EL (cell line): ENCODE measurements around the gene MACC1.

Experiments
- DNase-seq: peaks from one replicate; pipeline ENCODE4 v3.0.0-alpha.2; 2016

Gene MACC1, protein sequence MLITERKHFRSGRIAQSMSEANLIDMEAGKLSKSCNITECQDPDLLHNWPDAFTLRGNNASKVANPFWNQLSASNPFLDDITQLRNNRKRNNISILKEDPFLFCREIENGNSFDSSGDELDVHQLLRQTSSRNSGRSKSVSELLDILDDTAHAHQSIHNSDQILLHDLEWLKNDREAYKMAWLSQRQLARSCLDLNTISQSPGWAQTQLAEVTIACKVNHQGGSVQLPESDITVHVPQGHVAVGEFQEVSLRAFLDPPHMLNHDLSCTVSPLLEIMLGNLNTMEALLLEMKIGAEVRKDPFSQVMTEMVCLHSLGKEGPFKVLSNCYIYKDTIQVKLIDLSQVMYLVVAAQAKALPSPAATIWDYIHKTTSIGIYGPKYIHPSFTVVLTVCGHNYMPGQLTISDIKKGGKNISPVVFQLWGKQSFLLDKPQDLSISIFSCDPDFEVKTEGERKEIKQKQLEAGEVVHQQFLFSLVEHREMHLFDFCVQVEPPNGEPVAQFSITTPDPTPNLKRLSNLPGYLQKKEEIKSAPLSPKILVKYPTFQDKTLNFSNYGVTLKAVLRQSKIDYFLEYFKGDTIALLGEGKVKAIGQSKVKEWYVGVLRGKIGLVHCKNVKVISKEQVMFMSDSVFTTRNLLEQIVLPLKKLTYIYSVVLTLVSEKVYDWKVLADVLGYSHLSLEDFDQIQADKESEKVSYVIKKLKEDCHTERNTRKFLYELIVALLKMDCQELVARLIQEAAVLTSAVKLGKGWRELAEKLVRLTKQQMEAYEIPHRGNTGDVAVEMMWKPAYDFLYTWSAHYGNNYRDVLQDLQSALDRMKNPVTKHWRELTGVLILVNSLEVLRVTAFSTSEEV

DNA sequence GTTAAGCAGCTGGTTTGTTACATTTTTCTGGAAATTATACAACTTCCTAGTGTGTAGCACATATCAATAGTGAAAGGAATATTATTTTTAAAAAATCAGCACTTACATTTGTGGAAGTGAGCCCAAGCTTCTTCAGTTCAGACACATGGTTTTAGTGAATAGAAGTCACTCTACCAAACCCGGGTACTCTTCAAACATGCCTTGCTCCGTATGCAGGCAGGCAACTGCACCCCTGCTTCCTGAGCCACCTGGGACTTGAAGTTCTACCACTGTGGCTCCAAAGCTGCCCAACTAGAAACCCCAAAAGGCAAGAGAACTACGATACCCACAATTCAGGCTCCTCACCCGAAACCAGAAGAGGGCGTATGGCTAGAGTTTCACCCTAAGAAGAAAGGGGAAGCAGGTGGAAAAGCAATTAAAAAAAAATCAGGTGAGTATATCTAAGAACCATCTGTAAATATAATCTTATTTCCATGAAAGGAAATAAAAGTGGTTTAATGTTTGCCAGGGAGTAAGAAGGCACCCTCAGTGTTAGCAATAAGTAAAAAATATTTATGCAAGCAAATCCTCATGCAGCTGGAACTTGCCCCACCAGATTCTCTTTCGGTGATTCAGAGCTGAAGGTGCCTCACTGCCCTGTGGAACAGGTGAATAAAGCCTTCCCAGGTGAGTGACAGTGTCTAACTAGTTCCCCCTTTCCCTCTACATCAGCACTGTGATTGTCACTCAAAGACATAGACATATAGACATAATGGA, at the start of gene MACC1:
Gene MACC1, minus strand, starts transcription at position 192 of the 756 bp plus-strand sequence. CDS start 55,522 bp downstream, outside the sequence.
- DNase-seq, result no peak

DNA sequence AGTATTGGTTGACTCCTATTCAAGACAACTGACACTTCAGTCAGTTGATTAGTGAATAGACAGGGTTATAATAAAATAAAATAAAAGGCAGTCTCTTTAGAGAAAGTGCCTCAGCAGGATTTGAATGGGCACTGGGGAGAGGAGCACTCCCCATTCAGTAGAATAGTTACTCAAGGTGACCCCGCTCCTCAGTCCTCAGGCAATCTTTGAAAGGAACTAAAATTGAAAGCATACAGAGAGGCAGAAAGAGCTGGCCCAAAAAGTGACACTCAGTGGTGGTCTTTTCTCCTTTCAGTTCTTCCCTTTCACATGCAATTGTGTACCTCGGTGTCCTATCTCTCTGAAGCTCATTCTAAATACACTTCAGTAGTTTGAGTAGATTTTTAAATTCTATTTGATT, 47.4 kb upstream of the MACC1 start:
- no peak for DNase-seq

DNA sequence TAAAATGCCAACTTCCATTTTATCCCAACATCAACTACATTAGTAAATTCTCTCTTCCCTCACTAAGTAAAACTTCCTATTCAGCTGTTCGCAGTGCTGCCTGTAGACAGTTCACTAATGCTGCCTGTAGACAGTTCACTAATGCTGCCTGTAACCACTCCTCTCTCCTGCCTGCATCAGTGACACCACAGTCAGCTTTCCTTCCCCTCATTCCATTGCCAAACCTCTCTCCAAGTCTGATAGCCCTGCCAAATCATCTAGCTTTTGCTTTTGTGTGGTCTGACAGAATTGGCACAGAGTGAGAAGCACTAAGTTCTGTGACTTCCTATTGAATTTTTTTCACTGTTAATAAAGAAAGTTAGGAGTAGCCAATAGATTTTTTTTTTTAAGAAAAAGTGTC, 43.0 kb upstream of the MACC1 start:
- no peak for DNase-seq

DNA sequence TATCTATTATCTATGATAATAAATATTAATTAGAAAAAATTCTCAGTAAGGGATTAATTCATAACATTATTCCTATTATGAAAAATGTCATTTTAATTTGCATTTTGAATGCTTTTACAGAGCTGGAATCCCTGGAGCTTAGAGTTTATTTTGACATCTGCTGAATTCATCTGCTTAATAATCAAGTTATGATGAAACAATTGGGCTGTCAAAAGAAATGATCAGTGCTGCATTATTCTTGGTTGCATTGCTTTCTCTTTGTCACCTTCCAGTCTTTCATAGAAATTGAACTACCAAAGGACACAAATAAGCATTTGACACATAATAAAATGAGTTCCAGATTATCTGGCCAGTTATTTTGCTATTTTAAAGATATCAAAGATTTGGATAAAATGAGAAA, 40.0 kb upstream of the MACC1 start:
- no peak for DNase-seq

DNA sequence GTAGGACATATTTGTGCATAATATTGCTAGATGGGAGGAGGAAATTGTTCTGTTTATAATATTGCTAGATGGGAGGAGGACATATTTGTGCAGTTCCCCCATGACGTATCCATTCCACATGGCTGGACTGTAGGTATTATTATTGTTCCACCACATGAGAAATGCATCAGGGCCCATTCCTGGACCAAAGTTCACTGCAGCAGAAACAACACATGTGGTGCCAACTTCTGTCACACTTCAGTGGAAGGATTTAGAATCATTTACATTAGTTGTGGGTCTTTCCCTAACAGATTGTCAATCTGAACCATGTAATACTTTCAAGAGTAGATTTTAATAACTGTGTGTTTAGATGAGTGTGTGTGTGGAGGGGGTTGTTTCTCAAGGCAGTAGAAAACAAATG, 32.7 kb upstream of the MACC1 start:
- no peak for DNase-seq

DNA sequence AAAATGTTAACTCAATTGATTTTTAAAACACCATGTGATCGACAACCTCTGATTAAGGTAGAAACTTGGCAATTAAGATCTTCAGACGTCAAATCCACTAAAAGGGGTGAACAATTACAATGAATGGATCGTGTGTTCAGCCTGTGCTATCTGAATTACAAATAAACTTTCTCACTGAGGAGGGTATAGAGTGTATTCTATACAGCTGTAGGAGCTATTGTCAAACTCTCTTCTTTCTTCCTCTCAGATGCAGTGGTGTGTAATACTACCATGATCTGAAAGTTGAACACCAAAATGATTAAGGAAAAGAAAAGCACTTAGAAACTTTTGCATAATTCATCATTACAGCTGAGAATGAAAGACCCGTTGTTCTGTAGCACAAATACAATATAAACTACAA, 32.2 kb upstream of the MACC1 start:
- no peak for DNase-seq

DNA sequence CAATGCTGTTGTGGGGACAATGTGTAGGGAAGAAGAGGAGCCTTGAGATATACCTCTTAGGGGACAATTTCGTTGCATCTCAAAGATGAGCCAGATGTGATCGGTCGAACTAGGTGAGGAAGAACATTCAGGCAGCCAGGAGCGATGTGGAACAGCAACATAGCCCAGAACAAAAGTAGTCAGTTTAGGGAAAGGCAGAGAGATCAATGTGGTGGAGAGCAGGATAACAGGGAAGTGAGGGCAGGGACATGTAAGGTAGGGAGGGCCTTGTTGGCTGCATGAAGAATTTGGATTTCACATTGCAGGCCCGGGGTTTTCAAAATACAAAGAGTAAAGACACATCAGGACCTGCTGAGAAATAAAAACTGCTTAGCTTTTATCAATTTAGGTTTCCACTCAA, 29.1 kb upstream of the MACC1 start:
- DNase-seq, result no peak

DNA sequence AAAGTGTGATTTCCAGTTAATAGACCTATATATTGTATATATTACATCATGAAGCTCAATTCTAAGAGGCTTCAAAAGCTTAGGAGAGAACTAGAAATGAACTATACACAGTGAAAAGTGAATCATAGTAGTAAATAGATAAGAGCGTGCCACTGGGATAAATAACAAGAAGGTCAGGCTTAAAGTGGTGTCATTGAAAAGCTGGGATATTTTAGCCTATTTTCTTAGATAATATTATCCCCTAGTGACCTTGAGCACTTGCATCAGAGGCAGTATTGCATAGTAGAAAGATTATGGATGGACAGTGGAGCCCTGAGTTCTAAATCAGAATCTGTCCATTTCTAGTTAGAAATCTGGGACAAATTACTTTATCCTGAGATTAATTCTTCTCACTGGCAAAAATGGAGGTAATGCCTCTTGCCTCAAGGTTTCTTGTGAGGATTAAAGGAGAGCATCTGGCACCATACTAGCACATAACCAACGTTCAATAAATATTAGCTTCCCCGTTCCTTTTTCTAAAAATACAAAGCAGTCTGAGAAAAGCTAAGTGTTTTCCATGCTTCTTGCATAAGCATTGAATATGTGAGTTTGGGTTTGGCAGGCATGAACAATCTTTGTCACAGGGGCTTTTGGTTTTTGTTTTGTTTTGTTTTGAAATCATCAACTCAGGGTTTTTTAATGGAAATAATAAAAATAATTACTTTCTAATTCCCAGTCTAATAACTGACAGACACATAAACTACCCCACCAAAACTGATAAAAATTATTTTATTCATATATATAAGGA, 27.3 kb upstream of the MACC1 start:
- DNase-seq, result no peak

DNA sequence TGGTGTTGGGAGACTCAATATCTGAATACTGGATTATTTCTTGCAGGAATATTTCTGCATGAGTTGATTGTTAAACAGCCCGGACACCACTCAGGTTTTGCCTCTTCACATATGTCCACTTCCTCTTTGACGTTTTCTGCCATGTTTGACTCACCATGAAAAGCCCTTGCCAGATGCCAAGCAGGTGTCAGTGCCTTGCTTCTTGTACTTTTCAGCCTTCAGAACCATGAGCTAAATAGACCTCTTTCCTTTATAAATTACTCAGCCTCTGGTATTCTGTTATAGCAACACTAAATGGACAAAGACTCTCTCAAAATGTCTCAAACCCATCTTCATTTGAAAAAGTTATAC, 24.7 kb upstream of the MACC1 start:
- DNase-seq, result no peak

DNA sequence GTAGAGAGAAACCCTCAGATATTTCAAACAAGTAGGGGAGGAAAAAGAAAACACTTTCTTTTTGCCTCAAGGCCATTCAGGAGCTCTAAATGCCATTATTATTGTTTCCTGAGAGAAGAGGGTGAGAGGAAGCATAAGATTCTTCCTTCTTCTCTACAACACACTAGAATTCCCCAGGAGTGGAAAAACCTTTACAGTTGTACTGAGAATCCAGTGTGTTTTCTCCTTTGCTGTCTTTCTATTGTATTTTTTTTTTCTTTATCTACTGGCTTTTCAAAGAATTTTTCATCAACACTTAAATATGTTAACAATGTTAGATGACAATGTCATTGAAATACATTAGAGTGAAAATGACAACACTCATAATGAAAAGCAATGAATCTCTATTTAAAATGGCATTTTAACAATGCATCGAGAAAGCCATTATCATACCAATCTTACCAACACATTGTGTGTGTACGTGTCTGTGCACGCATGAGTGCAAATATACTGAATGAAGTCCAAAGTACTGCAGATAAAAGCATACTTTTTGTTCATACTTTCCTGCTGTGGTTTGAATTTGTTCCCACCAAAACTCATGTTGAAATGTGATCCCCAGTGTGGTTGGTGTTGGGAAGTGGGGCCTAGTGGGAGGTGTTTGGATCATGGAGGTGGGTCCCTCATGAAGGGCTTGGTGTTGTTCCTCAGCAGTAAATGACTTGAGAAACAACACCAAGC, 24.2 kb upstream of the MACC1 start:
- peak; percentile 81 for DNase-seq

DNA sequence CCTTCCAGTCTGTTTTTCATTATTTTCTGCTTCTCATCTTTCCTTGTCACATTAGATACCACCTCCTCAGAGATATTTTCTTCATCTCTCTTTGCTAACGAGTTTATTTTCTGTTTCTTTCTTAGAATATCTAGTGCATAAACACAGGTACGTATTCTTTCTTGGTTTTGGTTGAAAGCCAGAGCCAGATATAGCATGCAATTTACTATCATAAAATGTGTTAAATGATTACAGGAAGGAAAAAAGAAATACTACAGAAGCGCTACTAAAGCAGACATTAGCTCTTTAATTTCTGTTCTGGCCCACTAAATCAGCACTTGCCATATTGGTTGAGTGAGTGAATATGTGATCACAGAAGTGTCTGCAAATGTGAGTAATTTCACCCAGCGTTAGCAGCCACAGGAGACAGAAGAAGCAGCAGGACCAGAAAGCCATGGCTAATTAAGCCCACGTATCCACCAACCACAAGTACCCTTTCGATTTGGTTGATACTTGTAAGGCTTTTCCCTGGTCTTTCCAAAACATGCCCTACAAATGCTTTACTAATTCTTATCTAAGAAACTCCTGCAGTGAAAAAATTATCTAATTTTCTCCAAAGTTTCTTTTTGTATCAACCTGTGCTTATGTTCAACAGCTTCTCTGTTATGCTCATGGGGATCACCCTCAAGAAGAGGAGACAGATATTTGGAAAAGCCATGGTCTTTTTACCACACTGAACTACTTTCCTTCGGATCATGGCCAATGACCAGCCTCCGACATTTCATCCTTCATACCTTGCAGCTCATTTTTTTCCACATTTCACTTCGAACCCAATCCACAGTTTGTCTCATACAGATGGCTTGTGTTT, 23.1 kb upstream of the MACC1 start:
- no peak for DNase-seq

DNA sequence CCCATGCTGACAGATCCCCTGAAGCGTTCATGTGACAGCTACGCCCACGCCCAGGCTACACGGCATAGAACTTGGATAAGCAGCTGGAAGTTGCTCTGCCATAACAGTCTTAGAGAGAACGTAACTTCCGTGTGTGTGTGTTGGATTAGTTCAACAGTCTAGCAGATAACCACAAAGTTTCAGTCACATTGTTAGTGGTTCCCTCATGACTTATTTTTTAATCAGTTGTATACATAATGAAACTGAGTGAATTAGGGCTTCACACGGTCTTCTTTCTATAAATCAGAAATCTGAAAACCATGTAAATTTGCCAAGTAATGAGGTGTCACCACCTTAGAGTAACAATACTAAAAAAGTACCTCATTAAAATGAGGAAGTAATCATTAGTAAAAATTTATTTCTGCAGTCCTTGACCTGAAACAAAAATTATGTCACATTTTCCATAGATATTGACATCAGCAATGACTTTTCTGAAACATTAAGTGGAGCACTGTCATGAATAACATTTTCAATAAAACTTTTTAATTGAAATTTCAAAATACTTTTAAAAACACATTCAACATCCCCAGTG, 21.7 kb upstream of the MACC1 start:
- no peak for DNase-seq

DNA sequence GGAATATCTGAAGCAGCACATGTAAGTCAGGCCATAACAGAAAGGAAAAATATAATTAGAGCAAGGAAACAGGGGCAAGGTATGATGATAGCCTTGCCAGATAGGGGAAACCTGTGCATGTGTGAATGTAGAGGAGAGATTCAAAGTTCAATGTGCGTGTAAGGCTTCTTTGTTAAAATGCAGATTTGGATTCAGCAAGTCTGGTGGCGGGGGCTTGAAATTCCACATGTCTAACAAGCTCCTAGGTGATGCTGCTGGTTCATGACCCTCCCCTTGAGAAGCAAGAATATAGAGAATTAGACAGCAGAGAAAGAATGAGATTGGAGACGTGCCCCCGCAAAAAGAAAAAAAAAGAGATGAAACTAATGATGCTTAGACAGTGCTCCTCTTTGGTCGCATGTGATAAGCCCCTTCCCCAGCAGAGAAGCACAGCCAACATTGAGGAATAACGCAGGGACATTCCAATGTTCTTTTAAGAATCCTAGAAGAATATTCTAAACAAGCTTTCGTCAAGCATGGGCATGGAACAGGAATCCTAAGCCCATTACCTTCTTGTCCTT, 21.1 kb upstream of the MACC1 start:
- no peak for DNase-seq

DNA sequence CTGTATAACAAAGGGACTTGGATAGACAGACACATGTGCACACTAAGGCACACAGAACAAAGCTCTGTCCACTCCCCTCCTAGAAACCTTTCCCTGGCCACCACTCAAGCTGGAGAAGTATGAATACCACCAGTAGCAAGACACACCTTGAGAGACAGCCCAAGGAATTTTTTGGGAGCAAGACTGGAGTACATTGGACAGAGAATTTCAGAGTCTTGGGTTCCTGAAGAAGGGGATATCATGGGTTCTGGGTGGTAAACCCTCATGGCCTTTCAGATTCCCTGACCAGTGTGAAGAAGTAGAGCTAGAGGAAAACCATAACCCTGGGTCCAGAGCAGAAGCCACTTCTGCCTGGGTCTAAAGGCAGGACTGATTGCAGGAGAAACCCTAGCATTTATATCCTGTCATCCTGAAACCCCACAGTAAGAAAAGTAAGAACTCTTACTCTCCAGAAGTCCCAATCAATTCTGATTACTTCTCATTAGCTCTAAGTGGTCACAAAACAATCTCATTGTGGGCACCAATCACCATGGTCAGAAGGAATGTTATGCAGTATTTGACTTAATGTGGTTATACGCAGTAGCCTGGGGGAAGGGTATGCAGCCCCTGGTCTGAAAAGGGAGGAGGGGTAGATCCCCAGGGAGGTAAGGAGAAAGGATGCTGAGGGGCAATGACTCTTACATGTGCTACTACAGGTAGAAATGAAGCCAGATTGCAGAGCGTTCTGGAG, 20.4 kb upstream of the MACC1 start:
- no peak for DNase-seq

DNA sequence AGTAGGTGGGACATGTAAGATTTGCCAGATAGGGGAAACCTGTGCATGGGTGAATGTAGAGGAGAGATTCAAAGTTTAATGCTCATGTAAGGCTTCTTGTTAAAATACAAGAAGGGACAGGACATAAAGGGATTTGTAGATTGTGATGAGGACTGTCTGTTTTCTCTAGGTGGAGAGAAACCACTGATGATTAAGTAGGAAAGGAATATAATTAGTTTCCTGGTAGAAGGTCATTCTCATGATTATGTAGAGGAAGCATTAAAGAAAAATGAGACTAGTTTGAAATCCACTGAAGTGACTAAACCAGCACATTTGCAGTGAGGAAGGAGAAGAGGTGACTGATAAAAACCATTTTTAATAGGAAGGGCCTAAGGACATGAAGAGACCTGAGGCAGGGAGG, 19.6 kb upstream of the MACC1 start:
- peak; percentile 35 for DNase-seq

DNA sequence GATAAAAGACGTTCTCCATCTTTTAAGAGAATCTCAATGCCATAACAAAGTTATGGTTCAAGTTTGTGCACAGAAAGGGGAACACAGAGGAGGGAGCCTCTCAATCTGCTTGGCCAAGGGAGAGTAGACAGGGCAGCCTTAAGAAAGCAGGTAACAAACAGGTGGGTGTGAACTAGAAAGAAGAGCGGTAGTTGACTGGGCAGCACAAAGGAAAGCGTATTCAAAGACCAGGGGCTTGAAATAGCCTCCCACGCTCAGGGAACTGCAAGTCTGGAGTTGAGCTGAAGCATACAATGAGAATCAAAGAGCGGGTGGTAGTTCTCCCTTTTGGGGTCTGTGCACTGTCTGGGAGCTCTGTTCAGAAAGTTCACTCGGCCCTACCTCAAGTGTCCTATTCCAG, 18.9 kb upstream of the MACC1 start:
- DNase-seq, result no peak

DNA sequence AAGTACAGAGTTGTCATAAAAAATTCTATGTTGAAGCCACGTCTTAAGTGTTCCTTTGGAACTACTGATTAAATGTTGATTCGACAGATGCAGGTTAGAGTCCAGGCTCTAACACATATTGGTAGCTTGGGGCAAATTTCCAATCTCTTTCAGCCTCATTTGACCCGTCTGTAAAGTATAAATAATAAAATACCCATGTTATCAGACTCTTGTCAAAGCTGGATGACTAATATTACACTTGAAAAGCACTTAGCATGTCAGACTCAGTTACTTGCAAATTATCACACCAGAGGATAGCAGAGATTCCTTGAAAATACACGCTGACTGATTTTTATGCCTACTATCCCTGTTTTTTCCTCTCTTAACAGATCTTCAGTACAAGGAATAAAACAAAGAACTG, 18.1 kb upstream of the MACC1 start:
- no peak for DNase-seq

DNA sequence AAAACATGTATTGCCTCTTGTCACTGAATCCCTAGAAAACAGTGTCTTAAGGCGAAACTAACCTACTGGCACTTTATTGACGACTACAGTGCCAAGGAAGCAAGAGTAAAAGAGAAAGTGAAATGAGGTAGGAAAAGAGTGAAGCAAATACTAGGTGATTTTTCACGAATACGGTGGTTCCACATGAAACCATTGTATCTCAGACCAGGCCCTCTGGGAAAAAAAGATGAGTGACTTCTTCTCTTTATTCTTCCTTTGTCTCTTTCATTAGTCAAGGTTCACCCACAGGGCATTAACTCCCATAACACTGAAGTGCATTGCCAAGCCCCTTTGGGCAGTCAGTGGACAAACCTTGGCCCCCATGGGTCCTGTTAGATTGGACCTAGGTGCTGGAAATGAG, 16.2 kb upstream of the MACC1 start:
- DNase-seq, result no peak

DNA sequence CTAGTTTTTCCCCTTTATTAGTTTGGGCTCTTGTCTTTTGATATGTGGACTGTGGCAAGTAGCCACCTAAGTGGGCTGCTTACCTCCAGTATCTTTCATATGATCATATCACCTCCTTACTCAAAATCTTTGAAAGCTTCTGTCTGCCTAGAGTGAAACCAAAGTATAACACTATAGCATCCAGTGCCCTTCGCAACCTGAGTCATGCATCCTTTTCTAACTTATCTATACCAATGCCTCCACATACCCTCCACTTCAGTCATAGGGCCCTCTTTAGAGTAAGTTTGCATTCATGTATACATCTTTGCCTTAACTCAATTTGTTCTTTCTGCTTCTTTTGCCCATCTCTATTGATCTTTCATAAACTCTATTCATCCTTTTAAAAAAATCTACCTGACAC, 15.7 kb upstream of the MACC1 start:
- no peak for DNase-seq
